Fibroblast of skin of right quadriceps (primary cell): ENCODE results near the gene LRRN2.

Experiments used
- DNase-seq: peaks from one replicate; pipeline ENCODE4 v3.0.0-alpha.2; 2013

The LRRN2 gene

DNA sequence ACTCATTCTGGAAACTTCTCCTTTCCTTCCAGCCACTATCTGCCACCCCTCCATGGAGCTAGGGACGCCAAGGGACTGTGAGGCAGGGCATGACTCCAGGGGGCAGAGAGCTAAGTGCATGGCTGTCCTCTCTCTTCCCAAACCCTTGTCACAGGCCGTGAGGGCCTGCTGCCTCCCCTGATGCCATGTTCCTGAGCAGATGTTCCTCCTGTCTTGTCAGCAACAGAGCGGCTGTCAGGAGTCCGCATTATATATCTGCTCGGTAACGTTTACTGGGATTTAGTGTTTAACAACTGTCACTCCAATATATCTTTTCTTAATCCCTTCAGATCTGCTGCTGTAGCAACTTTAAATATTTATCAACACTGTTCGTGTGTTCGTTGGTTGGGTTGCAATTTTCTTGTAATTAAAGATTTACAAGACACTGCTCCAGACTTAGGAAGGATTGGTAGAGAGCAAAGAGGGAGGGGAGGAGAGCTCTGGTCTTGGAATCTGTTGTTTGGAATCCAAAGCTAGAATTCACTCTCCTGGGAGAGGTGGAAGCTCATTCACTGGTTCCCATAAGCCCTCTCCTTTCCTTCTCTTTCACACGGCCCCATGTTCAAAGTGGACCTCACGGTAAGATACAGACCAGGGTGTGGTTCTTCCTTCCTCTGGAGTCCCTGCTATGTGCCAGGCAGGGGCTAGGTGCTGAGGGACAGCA, 93.1 kb downstream of the LRRN2 start:
- DNase-seq = no peak

DNA sequence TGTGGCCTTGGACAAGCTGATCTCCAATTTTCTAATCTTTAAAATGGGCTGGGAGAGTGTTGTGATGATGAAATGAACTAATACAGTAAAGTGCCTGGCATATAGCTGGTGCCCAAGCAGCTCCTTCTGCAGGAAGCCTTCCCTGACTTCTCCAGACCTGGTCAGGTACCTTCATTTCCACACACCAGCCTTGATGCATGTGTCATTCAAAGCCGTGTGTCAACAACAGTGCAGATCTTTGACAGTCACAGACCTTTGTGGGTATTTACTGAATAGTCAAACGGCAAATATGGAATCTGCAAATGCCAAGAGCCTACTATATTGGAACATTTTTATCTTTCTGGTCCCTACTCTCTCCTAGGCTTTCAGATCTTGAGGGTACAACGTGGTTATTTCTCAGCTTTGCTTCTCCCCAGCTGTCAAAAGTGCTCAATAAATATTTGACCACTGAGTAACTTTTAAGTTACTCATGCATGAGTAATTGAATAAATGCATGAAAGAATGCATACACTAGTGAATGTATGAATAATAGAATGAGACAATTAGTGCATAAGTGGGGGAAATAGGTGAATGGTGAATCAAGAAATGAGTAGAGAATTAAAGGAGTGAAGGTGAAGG, 94.0 kb downstream of the LRRN2 start:
- peak; percentile 76 for DNase-seq

DNA sequence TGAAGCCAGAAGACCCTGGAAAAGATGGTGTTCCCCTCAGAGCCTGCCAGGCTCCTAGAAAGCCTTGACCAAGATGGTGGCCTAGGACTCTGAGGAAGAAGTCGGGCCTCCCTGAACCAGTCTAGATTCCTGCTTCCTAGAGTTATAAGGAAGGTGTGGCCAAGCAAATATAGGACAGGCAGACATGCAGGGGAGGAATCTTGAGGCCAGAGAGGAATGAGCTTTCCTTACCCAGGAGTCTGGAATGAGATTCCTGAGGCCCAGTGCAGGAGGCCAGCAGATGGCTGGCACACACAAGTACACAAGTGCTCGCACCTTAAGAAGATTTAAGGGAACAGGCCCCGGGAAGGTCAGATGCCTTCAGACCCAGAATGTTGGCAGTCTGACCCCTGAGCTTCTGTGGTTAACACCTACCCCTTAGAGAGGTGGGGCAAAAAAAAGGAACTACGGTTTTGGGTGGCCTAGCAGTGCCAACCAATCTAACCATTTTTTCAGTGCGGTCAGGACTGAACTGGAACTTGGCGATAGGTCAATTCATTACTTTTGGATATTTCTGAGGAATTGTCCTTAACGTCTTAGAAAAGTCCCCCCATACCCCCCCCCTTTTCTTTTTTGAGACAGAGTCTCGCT, 96.0 kb downstream of the LRRN2 start:
- peak; percentile 31 for DNase-seq

DNA sequence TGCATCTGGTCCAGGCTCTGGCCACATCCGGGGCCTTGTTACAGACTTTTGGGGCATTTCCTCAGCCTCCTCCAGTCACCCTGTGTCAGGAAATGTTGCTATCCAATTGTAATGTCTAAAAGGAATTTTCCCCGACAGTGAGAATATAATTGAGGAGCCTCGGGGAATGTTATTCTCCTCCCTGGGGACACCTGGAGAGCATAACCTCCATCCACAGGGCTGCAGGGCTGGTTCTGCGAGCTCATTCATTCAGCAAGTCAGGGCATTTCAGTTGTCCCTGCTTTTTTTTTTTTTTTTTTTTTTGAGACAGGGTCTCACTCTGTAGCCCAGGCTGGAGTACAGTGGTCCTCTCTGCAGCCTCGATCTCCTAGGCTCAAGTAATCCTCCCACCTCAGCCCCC, 96.7 kb downstream of the LRRN2 start:
- DNase-seq = no peak

DNA sequence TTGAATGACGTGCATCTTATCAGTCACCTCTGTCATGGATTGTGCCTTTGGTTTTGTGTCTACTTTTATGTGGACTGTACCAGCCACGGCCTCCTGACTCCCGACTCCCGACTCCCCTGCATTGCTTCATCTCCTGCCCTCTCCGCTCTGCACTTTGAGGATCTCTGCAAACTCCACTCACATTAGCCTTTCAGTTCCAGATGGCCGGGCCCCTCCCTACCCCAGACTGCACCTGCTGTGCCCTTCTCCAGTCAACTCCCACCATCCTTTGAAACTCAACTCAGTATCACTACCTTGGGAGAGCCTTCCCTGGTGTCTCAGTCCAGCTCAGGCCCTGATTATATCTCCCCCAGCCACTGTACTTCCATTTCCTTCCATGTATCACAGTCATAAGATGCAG, 97.9 kb downstream of the LRRN2 start:
- DNase-seq = no peak

DNA sequence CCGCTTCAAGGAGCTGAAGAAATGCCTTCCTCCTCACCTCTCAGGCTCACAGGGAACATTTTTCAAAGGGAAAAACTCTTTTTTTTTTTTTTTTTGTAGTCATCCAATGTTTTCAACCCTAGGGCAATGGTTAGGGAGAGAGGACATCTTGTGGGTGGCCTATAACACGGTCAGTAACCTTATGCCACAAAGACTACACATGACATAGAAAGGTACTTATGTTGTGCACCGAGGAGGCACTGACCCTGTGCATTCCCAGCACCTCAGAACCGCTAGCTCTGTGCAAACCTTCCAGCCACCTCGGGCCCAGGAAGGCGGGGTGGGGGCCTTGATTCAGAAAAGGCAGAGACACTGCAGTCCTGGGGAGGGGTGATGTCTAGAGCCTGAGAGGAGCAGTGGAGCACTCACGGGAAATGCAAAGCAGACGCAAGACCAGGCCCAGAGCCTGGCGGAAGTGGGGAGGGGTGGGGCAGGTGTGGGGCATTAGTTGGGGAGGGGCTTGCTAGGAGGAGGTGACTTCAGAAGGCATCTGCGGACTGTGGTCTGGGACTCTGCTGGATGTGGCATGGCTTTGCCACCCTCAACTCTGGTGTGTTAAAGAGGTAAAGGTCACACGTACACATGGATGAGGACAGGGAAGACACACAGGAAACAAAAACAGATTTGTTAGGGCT, 100.7 kb downstream of the LRRN2 start:
- DNase-seq = no peak

DNA sequence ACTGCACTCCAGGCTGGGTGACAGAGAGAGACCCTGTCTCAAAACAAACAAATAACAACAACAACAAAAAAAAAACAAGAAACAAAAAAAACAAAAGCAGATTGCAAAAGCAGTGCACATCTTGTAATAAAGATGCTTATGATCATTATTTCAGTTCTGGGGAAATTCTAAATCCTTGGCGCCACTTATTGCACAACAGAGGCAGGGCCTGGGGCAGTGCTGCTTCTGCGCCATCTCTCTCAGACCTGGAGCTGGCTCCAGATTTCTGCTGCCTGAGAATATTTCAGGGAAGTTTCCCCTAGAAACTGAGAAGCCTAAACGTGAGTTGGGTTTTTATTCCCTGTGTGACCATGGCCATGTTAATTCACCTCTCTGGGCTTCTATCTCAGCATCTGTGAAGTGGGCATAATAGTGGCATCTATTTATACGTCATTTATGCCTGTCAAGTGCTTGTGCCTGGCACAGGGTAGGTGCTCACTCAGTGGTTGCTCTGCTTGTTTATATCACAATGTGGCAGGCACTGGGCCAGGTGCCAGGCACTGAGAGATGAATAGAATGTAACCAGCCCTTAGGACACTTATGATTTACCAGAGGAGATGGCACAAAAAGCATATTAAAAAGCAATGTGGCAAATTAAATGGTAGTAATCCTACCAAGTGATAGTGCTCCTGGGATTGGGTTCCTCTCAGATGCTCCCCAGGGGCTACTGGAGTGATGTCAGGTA, 101.5 kb downstream of the LRRN2 start:
- DNase-seq = no peak

DNA sequence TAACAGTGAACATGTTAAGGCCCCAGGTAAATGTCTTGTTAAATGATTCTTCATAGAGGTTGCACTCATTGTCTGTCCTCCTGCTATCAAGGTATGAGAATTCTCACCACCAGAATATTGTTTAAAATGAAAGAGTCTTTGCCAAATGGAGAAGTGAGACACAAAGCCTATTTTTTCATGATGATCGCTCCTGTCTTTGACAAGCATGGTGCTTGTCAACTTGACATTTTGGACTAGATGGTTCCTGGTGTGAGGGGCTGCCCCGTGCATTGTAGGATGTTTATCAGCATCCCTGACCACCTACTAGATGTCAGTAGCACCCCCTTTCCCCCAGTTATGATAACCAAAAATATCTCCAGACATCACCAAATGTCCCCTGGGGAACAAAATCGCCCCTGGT, 103.8 kb downstream of the LRRN2 start:
- DNase-seq = no peak

DNA sequence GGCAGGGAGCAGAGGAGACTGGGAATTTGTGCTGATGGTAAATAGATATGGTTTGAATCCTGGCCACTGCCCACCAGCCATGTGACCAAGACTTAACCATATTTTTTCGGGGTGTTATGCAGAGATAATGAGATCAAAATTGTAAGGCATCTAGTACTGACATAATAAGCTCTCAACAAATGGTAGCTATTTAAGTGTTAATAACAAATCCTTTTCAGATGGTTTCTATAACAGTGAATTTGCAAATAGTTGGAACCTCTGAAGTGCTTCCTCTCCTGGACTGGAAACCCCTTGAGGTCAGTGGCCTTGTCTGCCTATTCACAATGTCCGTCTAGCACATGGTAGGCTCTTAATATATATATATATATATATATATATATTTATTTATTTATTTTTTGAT, 104.7 kb downstream of the LRRN2 start:
- no peak for DNase-seq

DNA sequence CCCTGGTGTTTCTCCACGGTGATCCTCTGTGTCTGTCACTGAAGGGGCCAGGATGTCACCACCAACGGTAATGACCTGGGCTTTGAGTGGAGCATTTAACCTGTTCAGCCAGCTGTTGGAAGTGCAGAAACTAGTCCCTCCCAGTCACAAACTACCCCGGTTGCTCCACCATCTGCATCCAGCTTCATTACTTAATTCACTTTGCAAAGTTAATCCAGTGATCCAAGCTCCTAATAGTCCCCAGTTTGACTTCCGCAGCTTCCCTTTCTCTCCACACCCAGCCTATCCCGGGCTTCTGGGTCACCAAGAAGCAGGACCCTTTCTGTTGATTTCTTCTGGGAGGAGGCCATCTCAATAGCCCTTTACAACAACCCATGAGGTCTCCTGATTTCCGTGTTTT, 105.9 kb downstream of the LRRN2 start:
- DNase-seq = no peak

DNA sequence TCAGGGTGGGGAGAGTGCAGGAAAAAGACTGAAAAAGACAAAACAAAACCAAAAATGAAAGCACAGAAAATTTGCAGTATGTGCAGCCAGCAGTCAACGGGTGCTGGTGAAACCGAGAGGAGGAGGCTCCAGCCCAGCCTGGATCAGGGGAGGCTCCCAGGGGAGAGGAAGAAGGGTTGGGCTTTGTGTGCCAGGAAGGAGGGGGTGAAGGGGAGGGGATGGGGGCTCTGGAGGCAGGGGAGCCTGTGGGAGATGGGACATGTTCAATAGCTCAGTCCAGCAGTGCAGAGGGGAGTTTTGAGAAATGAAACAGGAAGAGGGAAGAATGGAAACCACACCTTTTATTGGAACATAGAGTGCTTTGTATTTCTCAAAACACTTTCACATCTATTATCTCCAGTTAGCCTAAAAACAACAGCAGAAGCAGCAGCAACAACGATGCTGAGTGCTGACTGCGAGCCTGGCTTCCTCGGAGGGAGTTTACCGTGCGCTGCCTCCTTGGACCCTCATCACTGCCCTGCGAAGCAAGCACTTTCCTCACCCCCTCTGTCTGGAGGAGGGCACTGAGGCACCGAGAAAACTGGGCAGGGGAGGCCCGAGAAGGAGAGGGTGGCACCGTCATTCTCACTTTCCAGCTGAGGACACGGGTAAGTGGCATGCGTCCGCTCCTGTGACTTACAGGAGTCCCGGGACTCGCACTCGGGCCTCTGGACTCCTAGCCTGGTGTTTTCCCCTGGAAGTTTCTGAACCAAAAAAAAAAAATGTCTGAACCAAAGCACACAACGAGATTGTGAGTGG, 106.5 kb downstream of the LRRN2 start:
- DNase-seq = no peak

DNA sequence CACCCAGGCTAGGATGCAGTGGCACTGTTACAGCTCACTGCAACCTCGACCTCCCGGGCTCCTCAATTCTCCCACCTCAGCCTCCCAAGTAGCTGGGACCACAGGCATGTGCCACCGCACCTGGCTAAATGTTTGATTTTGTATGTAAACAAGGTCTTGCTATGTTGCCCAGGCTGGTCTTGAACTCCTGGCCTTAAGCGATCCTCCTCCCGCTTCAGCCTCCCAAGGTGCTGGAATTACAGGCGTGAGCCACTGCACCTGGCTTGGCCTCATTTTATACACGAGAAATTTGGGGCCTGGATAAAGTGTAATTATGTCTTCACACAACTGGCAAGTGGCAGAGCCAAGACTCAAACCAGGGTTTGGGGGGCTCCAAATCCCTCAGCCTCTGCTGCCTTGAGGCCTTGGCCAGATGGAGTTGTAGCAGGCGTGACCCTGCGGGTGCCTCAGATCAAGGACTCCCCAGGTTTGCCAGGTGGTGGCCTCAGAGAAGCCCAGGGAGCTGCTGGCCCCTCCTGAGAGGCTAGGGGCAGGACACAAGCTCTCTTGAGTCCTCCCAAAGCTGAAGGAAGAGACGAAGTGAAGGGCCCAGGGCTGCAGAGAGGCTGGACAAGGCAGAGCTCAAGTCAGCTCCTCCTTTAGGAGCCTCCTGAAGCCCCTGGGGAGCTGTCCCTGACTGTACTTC, 107.6 kb downstream of the LRRN2 start:
- no peak for DNase-seq

DNA sequence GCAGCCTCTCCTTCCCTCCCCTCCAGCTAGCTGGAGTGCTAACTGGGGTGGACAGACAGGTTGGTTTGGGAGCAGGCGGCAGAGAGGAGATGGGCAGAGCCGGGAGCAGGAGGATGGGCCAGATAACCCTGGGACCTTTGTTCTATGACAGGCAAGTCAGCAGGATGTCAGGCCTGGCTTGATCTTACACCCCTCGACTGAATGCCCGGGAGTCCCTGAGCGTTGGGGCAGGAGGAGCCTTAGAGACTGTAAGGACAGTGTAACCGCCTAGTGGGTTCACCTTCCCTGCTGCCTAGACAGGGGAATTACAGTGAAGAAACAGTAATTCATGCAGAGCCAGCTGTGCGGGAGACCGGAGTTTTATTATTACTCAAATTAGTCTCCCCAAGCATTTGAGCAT, 109.1 kb downstream of the LRRN2 start:
- no peak for DNase-seq

DNA sequence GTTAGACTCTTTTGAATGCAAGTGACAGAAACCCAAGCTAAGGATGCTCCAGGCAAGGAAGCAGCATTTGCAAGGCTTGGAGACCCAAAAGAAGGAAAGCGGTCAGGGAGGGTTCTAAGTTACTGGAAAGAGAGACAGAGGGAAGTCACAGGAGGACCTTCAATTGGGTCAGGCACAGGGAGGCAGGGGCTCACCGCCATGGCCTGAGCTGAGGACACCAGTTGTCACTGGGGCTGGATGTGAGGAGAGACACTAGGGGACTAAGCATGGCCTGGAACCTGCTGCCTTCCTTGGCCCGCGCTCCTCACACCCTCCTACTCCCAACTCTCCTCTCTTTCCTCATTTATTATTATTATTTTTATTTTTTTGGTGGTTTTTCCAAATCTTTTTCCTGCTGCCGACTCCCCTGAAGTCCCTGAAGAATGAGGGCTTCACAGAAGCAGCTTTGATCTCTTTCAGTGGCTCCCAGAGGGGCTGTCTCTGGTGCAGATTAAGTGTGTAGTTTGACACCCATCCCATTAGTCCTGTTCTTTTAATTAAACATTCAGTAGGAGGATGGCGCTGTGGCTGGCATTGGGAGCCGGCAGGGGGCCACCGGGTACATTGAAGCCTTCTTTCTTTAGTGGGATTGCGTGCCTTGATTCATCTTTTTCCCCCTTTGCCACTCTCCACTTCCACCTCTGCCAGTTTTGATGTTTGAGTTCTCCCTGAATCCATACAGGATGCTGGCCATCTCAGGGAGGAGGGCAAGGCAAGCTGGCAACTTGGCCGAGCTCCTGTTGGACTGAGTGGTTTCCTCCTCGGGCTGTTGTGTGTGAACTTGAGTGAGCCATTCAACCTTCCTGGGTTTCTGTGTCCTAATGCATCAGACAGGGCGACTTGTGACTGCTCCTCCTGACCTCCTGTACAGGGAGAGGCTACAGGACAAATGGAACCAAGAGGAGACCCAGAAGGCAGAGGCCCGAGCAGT, 110.0 kb downstream of the LRRN2 start:
- DNase-seq = no peak

DNA sequence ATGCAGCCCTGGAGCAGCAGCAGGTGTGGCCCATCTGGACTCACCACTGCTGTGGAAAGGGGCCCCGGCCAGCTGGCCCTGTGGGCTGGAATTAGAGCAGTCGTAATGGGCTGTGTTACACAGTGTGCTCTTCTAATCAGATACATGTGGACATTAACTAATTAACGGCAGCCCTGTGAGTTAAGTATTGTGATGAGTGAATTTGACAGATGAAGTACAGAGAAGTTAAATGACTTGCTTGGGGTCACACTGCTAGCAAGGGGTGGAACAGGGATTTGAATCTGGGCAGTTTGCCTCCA, 110.7 kb downstream of the LRRN2 start:
- DNase-seq = no peak

DNA sequence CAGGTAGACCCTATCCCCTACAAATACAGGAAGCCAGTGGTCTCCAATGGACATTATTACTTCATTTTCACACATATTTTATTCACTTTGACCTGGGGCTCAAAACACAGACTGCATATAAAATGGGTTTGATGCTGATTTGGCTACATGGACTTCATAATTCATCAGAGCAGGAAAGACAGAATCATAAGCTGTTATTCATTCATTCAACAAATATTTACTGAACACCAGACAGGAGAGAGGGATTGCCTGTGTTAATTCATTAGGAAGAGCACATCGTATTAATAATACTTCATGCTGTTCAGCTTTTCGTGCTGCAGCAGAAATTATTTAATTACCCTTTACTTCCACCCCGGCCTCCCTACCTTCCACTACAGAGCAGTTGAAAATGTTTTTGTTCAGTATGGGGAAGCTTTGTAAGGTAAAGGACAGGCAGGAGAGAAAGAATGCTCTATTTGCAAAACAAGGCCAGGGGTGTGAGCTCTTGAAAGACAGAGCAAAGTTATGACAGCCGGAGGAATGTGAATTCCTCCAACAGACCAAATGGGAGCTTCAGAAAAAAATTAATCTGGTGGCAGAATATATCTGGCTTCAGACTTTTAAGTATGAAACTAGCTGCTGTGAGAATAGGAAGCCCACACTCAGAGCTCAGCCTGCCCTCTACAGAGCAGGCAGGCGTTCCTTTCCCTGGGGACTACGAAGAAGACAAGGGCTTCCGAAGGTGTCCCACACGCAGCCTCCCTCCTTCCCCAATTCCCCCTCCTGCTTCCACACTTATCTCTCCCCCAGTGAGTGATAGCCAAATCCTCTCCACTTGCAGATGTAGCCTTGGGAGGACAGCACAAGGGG, 111.3 kb downstream of the LRRN2 start:
- DNase-seq = peak; percentile 10

DNA sequence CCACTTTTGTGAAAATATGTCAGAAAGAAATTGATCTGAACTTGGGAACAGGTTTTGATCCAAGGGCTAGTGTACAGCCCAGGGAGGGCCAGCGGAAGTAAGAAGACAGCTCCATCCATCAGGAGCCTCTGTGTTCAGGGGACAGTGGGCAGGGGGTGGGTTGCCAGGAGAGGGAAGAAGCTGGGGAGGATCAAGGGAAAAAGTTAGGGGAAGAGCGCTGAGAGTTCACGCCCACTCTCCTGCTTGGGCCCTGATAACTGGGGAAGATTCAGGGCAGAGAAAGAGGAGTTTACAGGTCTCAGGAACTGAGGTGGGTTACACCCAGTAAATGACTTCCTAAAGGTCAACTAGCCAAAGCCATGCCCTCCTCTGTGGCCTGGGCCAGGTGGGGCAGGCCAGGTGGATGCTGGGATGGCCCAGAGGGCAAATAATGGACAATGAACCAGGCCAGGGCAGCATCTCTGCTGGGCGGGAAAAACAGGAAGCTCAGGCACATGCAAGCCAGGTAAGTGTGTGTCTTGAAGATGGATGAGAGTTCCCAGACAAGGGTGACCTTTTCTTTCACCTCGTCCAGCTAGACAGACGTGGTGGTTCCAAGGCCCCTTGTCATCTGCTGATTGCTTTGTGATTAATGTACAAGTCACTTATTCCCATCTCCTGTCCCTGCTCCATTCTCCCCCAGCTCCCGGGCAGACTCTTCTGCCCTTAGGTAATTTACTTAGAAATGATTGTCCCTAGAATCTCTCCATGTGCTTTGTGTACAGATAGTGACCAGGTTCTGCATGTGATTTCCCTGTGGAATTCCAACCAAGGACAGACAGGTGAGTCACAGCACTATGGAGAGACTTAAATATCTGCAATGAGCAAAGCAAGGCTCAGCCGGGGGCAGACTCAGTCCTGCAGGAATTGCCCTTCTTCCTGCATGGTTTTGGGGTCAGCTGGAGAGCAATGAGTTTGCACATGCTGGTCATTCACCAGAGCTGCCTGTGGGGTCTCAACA, 112.3 kb downstream of the LRRN2 start:
- peak; percentile 24 for DNase-seq

DNA sequence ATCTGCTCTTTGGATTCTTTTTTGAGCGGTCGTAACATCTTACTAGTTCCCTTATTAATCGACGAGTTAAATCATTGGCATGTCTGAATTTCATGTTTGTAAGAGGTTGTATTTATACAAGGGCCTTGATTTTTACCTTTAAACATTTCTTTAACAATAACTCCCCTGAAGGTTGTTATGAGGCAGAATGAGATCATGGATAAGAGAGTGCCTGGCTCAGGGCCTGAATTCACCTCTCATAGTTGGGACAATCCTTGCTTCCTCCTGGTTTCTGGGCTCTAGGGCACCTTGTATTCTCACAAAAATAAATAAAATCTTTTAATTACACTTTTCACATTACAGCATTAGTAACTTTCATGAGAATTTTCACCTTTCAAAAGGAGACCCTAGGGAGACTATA, 113.9 kb downstream of the LRRN2 start:
- DNase-seq = no peak
